CD14-positive monocyte (primary cell): ENCODE results near the gene ORAI1. TPM values are rescaled to one million over a fixed set of nuclear protein-coding genes. Genes with fewer than 3 reads are reported as not detected.

ENCODE experiments used
- DNase-seq, 3 donors: peaks; one replicate each; pipeline ENCODE4 v3.0.0-alpha.2; 2011 to 2022
- H2AFZ ChIP-seq: 2 replicates; pipeline ENCODE4 v1.6.0; 2012; ENCODE audit warnings: mild to moderate bottlenecking, low read depth, low read length, inconsistent platforms; ENCODE audit not compliant: insufficient read depth, poor library complexity, severe bottlenecking
- H3K27ac ChIP-seq, 2 donors: 1 replicate in 1 of 2; 2 replicates in 1 of 2; pipeline ENCODE4 v1.5.1; 2012 to 2013; ENCODE audit warnings: low read length in 2 of 2, control low read depth in 1 of 2, inconsistent platforms in 1 of 2, low read depth in 1 of 2, mild to moderate bottlenecking in 1 of 2
- H3K27me3 ChIP-seq, 2 donors: one replicate each; pipeline versions ENCODE4 v1.6.0 to v1.6.1; 2011 to 2013; ENCODE audit warnings: low read length in 2 of 2; ENCODE audit not compliant: control insufficient read depth in 2 of 2, insufficient read depth in 2 of 2
- H3K36me3 ChIP-seq, 2 donors: replicated peaks in 1 of 2; 1 replicate in 1 of 2; 2 replicates in 1 of 2; pipeline versions ENCODE4 v1.5.1 to v1.6.1; 2012 to 2013; ENCODE audit warnings: low read length in 2 of 2, control low read depth in 1 of 2, inconsistent platforms in 1 of 2, mild to moderate bottlenecking in 1 of 2; ENCODE audit not compliant: insufficient read depth in 2 of 2, control insufficient read depth in 1 of 2
- H3K4me1 ChIP-seq, 2 donors: 1 replicate in 1 of 2; 2 replicates in 1 of 2; pipeline versions ENCODE4 v1.5.1 to v1.6.1; 2012 to 2013; ENCODE audit warnings: low read length in 2 of 2, control low read depth in 1 of 2, inconsistent platforms in 1 of 2, mild to moderate bottlenecking in 1 of 2, moderate library complexity in 1 of 2; ENCODE audit not compliant: insufficient read depth in 2 of 2, control insufficient read depth in 1 of 2
- H3K4me2 ChIP-seq: replicated peaks from 2 replicates; pipeline ENCODE3; 2012; ENCODE audit warnings: low read length, moderate library complexity, mild to moderate bottlenecking; ENCODE audit not compliant: poor library complexity, severe bottlenecking; ENCODE audit errors: extremely low read depth
- H3K4me3 ChIP-seq, 3 experiments: fragments of 200-600 bp in 1 of 3; sonication (generic) in 1 of 3; replicated peaks in 1 of 3; 1 replicate in 2 of 3; 2 replicates in 1 of 3; pipeline ENCODE4 v1.5.1; 2011 to 2013; ENCODE audit warnings: low read length in 3 of 3, mild to moderate bottlenecking in 3 of 3, control low read depth in 2 of 3, low read depth in 2 of 3, inconsistent platforms in 1 of 3, moderate library complexity in 1 of 3
- H3K79me2 ChIP-seq: 2 replicates; pipeline ENCODE4 v1.6.0; 2012; ENCODE audit warnings: mild to moderate bottlenecking, control low read depth, inconsistent platforms, low read length, moderate library complexity; ENCODE audit not compliant: insufficient read depth
- H3K9ac ChIP-seq: 2 replicates; pipeline ENCODE4 v1.6.0; 2017; ENCODE audit warnings: low read length, mild to moderate bottlenecking; ENCODE audit not compliant: insufficient read depth, poor library complexity, severe bottlenecking
- H3K9me3 ChIP-seq, 2 donors: replicated peaks in 1 of 2; 1 replicate in 1 of 2; 2 replicates in 1 of 2; pipeline versions ENCODE4 v1.5.1 to v1.6.1; 2012 to 2013; ENCODE audit warnings: low read length in 2 of 2, control low read depth in 1 of 2; ENCODE audit not compliant: control insufficient read depth in 1 of 2, insufficient read depth in 1 of 2
- H4K20me1 ChIP-seq: 2 replicates; pipeline ENCODE4 v1.6.0; 2012; ENCODE audit warnings: mild to moderate bottlenecking, low read length, control low read depth, moderate library complexity; ENCODE audit not compliant: insufficient read depth
- H3K27ac Mint-ChIP-seq, 7 donors: one replicate each; pipeline ENCODE4 v1.8.0; 2020; ENCODE audit warnings: mild to moderate bottlenecking in 7 of 7, mixed read lengths in 7 of 7, moderate library complexity in 6 of 7, inconsistent platforms in 2 of 7
- H3K27me3 Mint-ChIP-seq, 3 donors: one replicate each; pipeline ENCODE4 v1.8.0; 2021 to 2022; ENCODE audit warnings: low read depth in 3 of 3, mild to moderate bottlenecking in 3 of 3, mixed read lengths in 3 of 3, moderate library complexity in 3 of 3, inconsistent platforms in 1 of 3
- H3K36me3 Mint-ChIP-seq, 2 donors: one replicate each; pipeline ENCODE4 v1.8.0; 2020; ENCODE audit warnings: mixed read lengths in 2 of 2, inconsistent platforms in 1 of 2, mild to moderate bottlenecking in 1 of 2
- H3K4me1 Mint-ChIP-seq: one replicate; pipeline ENCODE4 v1.8.0; 2020; ENCODE audit warnings: mild to moderate bottlenecking, mixed read lengths
- H3K4me3 Mint-ChIP-seq, 2 donors: one replicate each; pipeline ENCODE4 v1.8.0; 2020; ENCODE audit warnings: mild to moderate bottlenecking in 2 of 2, mixed read lengths in 2 of 2, moderate library complexity in 1 of 2
- H3K9me3 Mint-ChIP-seq, 7 donors: one replicate each; pipeline ENCODE4 v1.8.0; 2020 to 2022; ENCODE audit warnings: mixed read lengths in 7 of 7, mild to moderate bottlenecking in 6 of 7, moderate library complexity in 6 of 7, inconsistent platforms in 2 of 7
- WGBS: methylation state at CpG from one replicate; pipeline ENCODE4 v1.1.5; 2013; ENCODE audit warnings: missing lambda C conversion rate; ENCODE audit not compliant: insufficient coverage; 5-methylcytosine and 5-hydroxymethylcytosine counted together
- intact Hi-C, 2 donors: fragments of 100-400 bp; cut with micrococcal nuclease; formaldehyde crosslinking; loops; one replicate each; pipeline versions ENCODE4 v1.15.0 to v1.15.1; 2023
- polyA plus RNA-seq, 3 donors: library from polyadenylated mRNA; depleted of rRNA in 1 of 3; unstranded in 2 of 3; stranded (reverse) in 1 of 3; fragments of 300-500 nt in 2 of 3; fragments of >200 nt in 1 of 3; fragmentation: Illumina TruSeq in 2 of 3; gene quantifications; 1 replicate in 2 of 3; 2 replicates in 1 of 3; pipeline ENCODE4 v1.2.3, GENCODE V29; 2012 to 2021
- TF ChIP-seq, protein P1 (sequence below): fragments of 200-600 bp; IDR thresholded peaks from one replicate; pipeline ENCODE4 v1.8.0; 2022; ENCODE audit warnings: antibody characterized with exemption, mild to moderate bottlenecking

Gene ORAI1
- polyA plus RNA-seq, 3 donors = 36.4 to 77.9 (median 54.6) TPM

DNA sequence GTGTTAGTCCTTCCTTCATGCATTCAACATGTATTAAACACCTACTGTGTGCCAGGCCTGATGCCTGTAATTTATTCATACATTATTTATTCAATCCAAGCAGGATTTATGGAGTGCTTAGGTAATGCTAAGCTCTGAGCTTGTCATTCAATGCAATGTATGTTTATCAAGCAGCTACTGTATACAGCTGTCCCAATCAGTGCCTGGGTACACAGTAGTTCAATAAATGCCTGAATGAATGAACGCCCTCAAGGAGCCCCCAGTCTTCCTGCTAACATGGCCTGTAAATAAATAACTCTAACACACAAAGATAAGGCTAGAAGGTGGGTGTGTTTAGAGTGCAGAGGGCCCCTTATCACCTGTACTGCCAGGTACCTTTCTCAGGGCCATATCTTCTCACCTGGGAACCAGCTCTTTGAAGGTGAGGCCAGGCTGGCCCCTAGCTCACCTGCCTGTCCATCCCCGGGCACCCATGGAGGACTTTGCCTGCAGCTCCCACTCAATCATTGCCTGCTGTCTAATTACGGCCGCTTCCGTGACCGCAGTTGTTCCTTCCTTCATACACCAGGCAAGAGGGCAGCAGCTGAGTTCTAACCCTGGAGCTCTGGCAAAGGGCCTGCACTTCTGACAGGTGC lies 25.5 kb upstream of the ORAI1 start:
- no peak overlapping the region for H3K27ac Mint-ChIP-seq

DNA sequence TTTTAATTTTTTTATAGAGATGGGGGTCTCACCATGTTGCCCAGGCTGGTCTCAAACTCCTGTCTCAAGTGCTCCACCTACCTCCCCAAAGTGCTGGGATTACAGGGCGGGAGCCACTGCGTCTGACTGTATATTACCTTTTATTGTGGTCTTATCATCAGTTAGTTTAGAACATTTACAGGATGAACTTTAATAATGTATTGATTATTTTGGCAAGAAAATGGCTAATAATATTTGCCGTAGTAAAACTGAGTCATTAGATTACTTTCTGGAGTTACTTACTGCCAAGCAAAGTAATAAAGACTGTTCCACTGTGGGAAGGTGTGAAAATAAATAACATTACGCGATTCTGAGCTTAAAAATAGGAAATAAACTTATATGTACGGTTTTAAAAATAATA lies 23.6 kb upstream of the ORAI1 start:
- no peaks in the 10 kb centered on the region for H3K79me2 ChIP-seq
- H2AFZ ChIP-seq = no peak overlapping the region
- Mint-ChIP-seq H3K4me1 (no peaks in the 10 kb centered on the region), H3K27me3 (peaks cover 0 to 3% (median 2%) of the 10 kb centered on the region in 3 donors), H3K9me3 (no peaks in the 10 kb centered on the region), H3K36me3 (no peaks in the 10 kb centered on the region), H3K4me3 (no peak overlapping the region), H3K27ac (no peak overlapping the region)
- no peaks in the 10 kb centered on the region for H3K27me3 ChIP-seq
- H4K20me1 ChIP-seq = no peaks in the 10 kb centered on the region
- no peak overlapping the region for H3K27ac ChIP-seq
- no peaks in the 10 kb centered on the region for H3K36me3 ChIP-seq
- H3K9me3 ChIP-seq = no peaks in the 10 kb centered on the region
- intact Hi-C loops = no loop called here
- no peak overlapping the region for H3K4me2 ChIP-seq
- TF ChIP-seq, protein P1, sequence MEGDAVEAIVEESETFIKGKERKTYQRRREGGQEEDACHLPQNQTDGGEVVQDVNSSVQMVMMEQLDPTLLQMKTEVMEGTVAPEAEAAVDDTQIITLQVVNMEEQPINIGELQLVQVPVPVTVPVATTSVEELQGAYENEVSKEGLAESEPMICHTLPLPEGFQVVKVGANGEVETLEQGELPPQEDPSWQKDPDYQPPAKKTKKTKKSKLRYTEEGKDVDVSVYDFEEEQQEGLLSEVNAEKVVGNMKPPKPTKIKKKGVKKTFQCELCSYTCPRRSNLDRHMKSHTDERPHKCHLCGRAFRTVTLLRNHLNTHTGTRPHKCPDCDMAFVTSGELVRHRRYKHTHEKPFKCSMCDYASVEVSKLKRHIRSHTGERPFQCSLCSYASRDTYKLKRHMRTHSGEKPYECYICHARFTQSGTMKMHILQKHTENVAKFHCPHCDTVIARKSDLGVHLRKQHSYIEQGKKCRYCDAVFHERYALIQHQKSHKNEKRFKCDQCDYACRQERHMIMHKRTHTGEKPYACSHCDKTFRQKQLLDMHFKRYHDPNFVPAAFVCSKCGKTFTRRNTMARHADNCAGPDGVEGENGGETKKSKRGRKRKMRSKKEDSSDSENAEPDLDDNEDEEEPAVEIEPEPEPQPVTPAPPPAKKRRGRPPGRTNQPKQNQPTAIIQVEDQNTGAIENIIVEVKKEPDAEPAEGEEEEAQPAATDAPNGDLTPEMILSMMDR = no peak
- DNase-seq = no peak
- H3K4me1 ChIP-seq = no peaks in the 10 kb centered on the region
- WGBS = no CpG with 5 or more reads among the region's 6 CpGs
- no peak overlapping the region for H3K9ac ChIP-seq
- no peak overlapping the region for H3K4me3 ChIP-seq

More for the DNA sequence above, 25.5 kb upstream of the ORAI1 start:
- Histone ChIP-seq H3K9me3 (no peaks in the 10 kb centered on the region), H3K36me3 (no peaks in the 10 kb centered on the region), H3K27me3 (no peaks in the 10 kb centered on the region), H3K4me1 (no peaks in the 10 kb centered on the region), H2AFZ (no peak overlapping the region), H3K4me3 (no peak overlapping the region), H3K4me2 (no peak overlapping the region), H3K79me2 (no peaks in the 10 kb centered on the region), H3K9ac (no peak overlapping the region), H4K20me1 (no peaks in the 10 kb centered on the region), H3K27ac (no peak overlapping the region)
- no peaks in the 10 kb centered on the region for H3K9me3 Mint-ChIP-seq
- DNase-seq = no peak
- intact Hi-C loops = no loop called here
- 83% methylated on average over 5 of the region's 6 CpGs for WGBS
- no peaks in the 10 kb centered on the region for H3K4me1 Mint-ChIP-seq
- peaks cover 1 to 3% (median 2%) of the 10 kb centered on the region in 3 donors for H3K27me3 Mint-ChIP-seq
- TF ChIP-seq, protein P1 = no peak
- H3K4me3 Mint-ChIP-seq = no peak overlapping the region
- H3K36me3 Mint-ChIP-seq = no peaks in the 10 kb centered on the region
